PC-3 (cell line): ENCODE measurements around the gene PACSIN1. TPM values are rescaled to one million over a fixed set of nuclear protein-coding genes. Genes with fewer than 3 reads are reported as not detected.

Experiments
- ATAC-seq: fragments of 200-7000 bp; cut with Tn5 transposase; 2 replicates; pipeline ENCODE4 v1.9.1; 2020; ENCODE audit warnings: mild to moderate bottlenecking, moderate library complexity
- BruUV-seq: library from RNA; stranded (reverse); fragments of 400-500 nt; replicated peaks from 2 replicates; lab custom pipeline; 2021; lab: Mats Ljungman, UMichigan
- CTCF ChIA-PET: fragments of 300-600 bp; sonication (Branson Sonifier 250); formaldehyde crosslinking; loops from one replicate; lab custom pipeline; 2022; ENCODE audit warnings: antibody characterized with exemption; lab: Charles Lee
- POLR2A ChIA-PET: fragments of 300-600 bp; sonication (Branson Sonifier 250); formaldehyde crosslinking; loops from one replicate; lab custom pipeline; 2022; ENCODE audit warnings: antibody characterized with exemption; ENCODE audit not compliant: unreplicated experiment; lab: Charles Lee
- DNase-seq: peaks from one replicate; pipeline ENCODE4 v3.0.0-alpha.2; 2015
- H2AFZ ChIP-seq: fragments of 300-600 bp; sonication (generic); 2 replicates; pipeline ENCODE4 v1.6.0; 2016; ENCODE audit warnings: antibody characterized with exemption, low read length
- H3F3A ChIP-seq: fragments of 300-600 bp; sonication (generic); one replicate; pipeline ENCODE4 v1.6.0; 2017; ENCODE audit warnings: antibody characterized with exemption, low read length, control low read depth, mild to moderate bottlenecking; ENCODE audit not compliant: unreplicated experiment
- H3K27ac ChIP-seq: fragments of 300-600 bp; sonication (generic); 2 replicates; pipeline ENCODE4 v1.5.1; 2016; ENCODE audit warnings: mild to moderate bottlenecking, low read length
- H3K27me3 ChIP-seq: fragments of 300-600 bp; sonication (generic); 2 replicates; pipeline ENCODE4 v1.6.1; 2016; ENCODE audit warnings: low read length, mixed read lengths
- H3K36me3 ChIP-seq: fragments of 300-600 bp; sonication (generic); 2 replicates; pipeline ENCODE4 v1.6.1; 2016; ENCODE audit warnings: low read depth, mixed run types, low read length, mixed read lengths
- H3K4me1 ChIP-seq: fragments of 300-600 bp; sonication (generic); 2 replicates; pipeline ENCODE4 v1.5.1; 2016; ENCODE audit warnings: low read length; ENCODE audit not compliant: insufficient read depth
- H3K4me2 ChIP-seq: fragments of 300-600 bp; sonication (generic); 2 replicates; pipeline ENCODE4 v1.6.0; 2016; ENCODE audit warnings: low read length
- H3K4me3 ChIP-seq: fragments of 300-600 bp; sonication (generic); 2 replicates; pipeline ENCODE4 v1.5.1; 2016; ENCODE audit warnings: mild to moderate bottlenecking, low read length, mixed read lengths
- H3K79me2 ChIP-seq: fragments of 300-600 bp; sonication (generic); 2 replicates; pipeline ENCODE4 v1.6.1; 2017; ENCODE audit warnings: low read length, mixed read lengths
- H3K9ac ChIP-seq: fragments of 300-600 bp; sonication (generic); 2 replicates; pipeline ENCODE4 v1.6.0; 2016; ENCODE audit warnings: mild to moderate bottlenecking, low read length
- H3K9me2 ChIP-seq: fragments of 300-600 bp; sonication (generic); replicated peaks from 2 replicates; pipeline ENCODE4 v1.6.1; 2016; ENCODE audit warnings: mixed run types, low read length, mixed read lengths
- H3K9me3 ChIP-seq: fragments of 300-600 bp; sonication (generic); 2 replicates; pipeline ENCODE4 v1.6.1; 2016; ENCODE audit warnings: low read length, mixed read lengths
- H4K20me1 ChIP-seq: fragments of 300-600 bp; sonication (generic); 2 replicates; pipeline ENCODE4 v1.6.1; 2016; ENCODE audit warnings: low read length, mixed read lengths
- CTCF ChIP-seq: fragments of 300-600 bp; sonication (generic); conservative IDR thresholded peaks from 2 replicates; pipeline ENCODE4 v1.5.1; 2017; ENCODE audit warnings: antibody characterized with exemption, low read depth, mild to moderate bottlenecking, low read length
- EZH2 ChIP-seq: fragments of 300-600 bp; sonication (generic); IDR thresholded peaks from one replicate; pipeline ENCODE4 v1.6.1; 2017; ENCODE audit warnings: antibody characterized with exemption, mild to moderate bottlenecking, low read length; ENCODE audit not compliant: unreplicated experiment
- EZH2phosphoT487 ChIP-seq: fragments of 300-600 bp; sonication (generic); IDR thresholded peaks from 2 replicates; pipeline ENCODE4 v1.6.1; 2018; ENCODE audit warnings: mild to moderate bottlenecking, antibody characterized with exemption, low read length, borderline replicate concordance
- intact Hi-C: fragments of 100-400 bp; cut with micrococcal nuclease; formaldehyde crosslinking; loops from 2 replicates; pipeline ENCODE4 v1.9.0; 2023
- total RNA-seq: library from RNA; depleted of rRNA; stranded (reverse); fragments of >200 nt; gene quantifications from 2 replicates; pipeline ENCODE4 v1.2.3, GENCODE V29; 2014

The PACSIN1 gene
- total RNA-seq, 1 experiment from 2014 or later = 2.3 TPM

- TF ChIP-seq EZH2phosphoT487 = no peak
- TF ChIP-seq CTCF = no peak
- no peak for TF ChIP-seq EZH2
- H3K27ac ChIP-seq = no peak overlapping the region
- no peak overlapping the region for H3K9ac ChIP-seq
- H3K4me1 ChIP-seq = no peaks in the 10 kb centered on the region
- ChIA-PET POLR2A (no interaction called here), CTCF (interaction anchor here (0.6 kb wide), 1 partner anchor 1449 kb away, joined by 5 read pairs; no protein-coding TSS in a partner anchor)
- ATAC-seq (no peak), DNase-seq (no peak)
- H3K27me3 ChIP-seq = no peaks in the 10 kb centered on the region
- no peaks in the 10 kb centered on the region for H3K79me2 ChIP-seq
- no peak overlapping the region for H3K4me3 ChIP-seq
- BruUV-seq = no TSS peak
- intact Hi-C loops = no loop called here
- H3K9me3 ChIP-seq = no peaks in the 10 kb centered on the region
- no peaks in the 10 kb centered on the region for H3K36me3 ChIP-seq
- H3K4me2 ChIP-seq = no peak overlapping the region
- H3F3A ChIP-seq = no peaks in the 10 kb centered on the region
- H3K9me2 ChIP-seq = no peaks in the 10 kb centered on the region
- no peaks in the 10 kb centered on the region for H4K20me1 ChIP-seq
- no peak overlapping the region for H2AFZ ChIP-seq
Observed at GRCh38 chr6:34578445-34579262, 112.8 kb downstream of the PACSIN1 start.

GRCh38 chr6:34580707-34581560 lies 115.1 kb downstream of the PACSIN1 start:
- CTCF ChIA-PET = no interaction called here
- Histone ChIP-seq H2AFZ (no peak overlapping the region), H3K4me3 (no peak overlapping the region), H3K4me1 (no peaks in the 10 kb centered on the region), H3K79me2 (no peaks in the 10 kb centered on the region), H3K9me2 (no peaks in the 10 kb centered on the region), H3K36me3 (no peaks in the 10 kb centered on the region), H3F3A (no peaks in the 10 kb centered on the region), H3K9ac (no peak overlapping the region), H3K9me3 (no peaks in the 10 kb centered on the region), H4K20me1 (no peaks in the 10 kb centered on the region), H3K4me2 (no peak overlapping the region), H3K27ac (no peak overlapping the region), H3K27me3 (no peaks in the 10 kb centered on the region)
- DNase-seq (no peak), ATAC-seq (no peak)
- TF ChIP-seq CTCF = no peak
- TF ChIP-seq EZH2 = no peak
- no peak for TF ChIP-seq EZH2phosphoT487
- POLR2A ChIA-PET = no interaction called here
- BruUV-seq = no TSS peak
- intact Hi-C loops = no loop called here
